GM19099 (cell line): ENCODE results near the gene ZNF407.

ENCODE experiments used
- POLR2A ChIP-seq: IDR thresholded peaks from 3 replicates; pipeline ENCODE4 v1.6.1; 2011; ENCODE audit warnings: low read depth; ENCODE audit not compliant: insufficient read length; ENCODE audit errors: extremely low read depth

ZNF407 gene

DNA sequence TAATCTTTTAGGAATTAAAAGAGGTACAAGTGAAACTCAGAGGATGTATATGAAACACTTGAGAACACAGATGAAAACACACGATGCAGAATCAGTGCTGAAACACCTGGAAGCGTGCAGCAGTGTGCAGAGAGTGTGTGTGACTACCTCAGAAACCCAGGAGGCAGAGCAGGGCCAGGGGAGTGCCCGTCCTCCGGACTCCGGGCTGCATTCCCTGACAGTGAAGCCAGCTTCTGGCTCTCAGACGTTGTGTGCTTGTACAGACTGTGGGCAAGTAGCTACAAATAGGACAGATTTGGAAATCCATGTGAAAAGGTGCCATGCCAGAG, 34.6 kb downstream of the ZNF407 start:
- TF ChIP-seq POLR2A = no peak

DNA sequence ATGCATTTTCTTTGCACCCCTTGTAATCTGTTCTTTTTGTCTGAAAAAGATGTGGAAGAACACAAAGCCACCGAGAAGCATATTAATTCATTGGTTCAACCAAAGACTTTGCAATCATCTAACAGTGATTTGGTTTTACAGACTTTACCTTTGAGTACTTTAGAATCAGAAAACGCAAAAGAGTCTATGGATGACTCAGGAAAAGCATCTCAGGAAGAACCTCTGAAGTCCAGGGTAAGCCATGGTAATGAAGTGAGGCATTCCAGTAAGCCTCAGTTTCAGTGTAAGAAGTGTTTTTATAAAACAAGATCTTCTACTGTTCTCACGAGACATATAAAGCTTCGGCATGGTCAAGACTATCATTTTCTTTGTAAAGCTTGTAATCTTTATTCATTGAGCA, 35.2 kb downstream of the ZNF407 start:
- TF ChIP-seq POLR2A = no peak

DNA sequence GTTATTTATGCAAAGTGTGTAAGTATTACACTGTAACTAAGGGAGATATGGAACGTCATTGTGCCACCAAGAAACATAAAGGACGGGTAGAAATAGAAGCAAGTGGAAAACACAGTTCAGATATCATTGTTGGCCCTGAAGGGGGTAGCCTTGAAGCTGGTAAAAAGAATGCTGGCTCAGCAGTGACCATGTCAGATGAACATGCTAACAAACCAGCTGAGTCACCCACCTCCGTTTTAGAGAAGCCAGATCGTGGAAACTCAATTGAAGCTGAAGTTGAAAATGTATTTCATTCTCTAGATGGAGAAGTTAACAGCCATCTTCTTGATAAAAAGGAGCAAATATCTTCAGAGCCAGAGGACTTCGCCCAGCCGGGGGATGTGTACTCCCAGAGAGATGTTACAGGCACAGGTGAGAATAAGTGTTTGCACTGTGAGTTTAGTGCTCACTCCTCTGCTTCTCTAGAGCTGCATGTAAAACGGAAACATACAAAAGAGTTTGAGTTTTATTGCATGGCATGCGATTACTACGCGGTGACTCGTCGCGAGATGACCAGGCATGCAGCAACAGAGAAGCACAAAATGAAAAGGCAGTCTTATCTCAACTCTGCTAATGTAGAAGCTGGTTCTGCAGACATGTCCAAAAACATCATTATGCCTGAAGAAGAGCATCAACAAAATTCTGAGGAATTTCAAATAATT, 36.1 kb downstream of the ZNF407 start:
- no peak for TF ChIP-seq POLR2A

DNA sequence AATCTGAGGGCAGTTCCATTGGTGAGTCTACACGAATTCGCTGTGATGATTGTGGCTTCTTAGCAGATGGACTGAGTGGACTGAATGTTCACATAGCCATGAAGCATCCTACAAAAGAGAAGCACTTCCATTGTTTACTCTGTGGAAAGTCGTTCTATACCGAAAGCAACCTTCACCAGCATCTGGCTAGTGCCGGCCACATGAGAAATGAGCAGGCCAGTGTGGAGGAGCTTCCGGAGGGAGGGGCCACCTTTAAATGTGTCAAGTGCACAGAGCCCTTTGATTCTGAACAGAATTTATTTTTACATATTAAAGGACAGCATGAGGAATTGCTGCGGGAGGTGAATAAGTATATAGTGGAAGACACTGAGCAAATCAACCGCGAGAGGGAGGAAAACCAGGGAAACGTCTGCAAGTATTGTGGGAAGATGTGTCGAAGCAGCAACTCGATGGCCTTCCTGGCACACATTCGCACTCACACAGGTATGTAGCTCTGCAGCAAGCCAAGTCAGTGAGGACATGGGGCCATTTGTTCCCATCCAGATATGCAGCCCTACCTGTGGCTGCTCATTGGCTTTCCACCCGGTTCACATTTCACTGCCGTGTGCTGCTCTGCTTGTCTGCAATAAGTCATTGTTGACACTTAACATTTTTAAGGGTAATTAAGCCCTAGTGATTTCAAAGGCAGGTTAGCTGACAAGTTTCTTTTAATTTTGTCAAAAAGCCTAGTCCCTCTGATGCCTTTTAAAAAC, 37.7 kb downstream of the ZNF407 start:
- TF ChIP-seq POLR2A = no peak

DNA sequence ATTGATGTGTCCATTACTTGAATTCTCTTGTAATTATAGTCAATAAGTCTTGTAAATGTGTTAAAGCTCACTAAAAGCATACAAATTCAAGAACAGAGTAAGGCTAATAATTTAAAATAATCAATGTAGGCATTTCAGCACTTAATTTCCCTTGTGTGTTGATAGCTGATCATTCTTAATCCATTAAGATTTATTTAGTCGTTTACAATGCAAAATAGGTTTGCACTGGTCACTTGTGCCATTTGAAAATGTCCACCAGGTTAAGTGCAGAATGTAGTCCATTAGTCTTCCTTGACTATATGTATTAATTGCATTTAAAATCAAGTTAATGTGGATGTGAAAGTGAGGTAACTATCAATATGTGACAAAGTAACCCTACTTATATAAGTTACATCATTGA, 39.4 kb downstream of the ZNF407 start:
- no peak for TF ChIP-seq POLR2A

DNA sequence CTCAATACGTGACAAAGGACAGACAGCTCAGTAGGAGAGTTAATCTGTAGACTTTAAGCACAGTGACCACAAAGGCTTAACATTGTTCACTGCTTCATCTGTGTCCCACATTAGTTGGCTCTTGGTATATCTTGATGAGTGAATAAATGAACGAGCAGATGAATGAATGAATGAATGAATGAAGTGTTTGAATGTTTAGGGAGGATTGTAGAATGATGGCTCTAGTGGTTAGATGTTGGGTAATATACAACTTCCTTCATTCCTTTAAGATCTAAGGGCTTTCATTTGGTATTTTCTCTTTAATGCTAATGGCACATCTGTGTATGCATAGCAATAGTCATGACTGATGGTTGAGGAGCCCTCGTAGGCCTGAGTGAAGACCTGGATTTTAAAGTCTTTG, 40.5 kb downstream of the ZNF407 start:
- TF ChIP-seq POLR2A = no peak

DNA sequence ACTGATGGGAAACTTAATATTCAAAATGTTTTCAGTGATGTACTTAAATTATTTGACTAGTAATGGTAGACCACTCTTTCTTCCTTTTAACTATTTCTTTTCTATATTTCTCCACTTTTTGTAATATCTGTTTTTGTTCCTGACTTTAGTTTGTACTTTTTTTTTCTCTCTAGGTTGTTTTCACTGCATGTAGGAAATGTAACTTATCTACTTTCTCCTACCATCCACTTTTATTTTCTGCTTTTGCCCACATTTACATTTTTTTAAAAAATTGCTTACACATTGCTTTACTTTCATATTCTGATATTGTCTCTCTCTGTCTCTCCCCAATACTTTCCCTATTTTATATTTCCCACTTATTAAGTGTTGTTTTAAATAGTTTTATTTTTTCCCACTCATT, 47.0 kb downstream of the ZNF407 start:
- no peak for TF ChIP-seq POLR2A

DNA sequence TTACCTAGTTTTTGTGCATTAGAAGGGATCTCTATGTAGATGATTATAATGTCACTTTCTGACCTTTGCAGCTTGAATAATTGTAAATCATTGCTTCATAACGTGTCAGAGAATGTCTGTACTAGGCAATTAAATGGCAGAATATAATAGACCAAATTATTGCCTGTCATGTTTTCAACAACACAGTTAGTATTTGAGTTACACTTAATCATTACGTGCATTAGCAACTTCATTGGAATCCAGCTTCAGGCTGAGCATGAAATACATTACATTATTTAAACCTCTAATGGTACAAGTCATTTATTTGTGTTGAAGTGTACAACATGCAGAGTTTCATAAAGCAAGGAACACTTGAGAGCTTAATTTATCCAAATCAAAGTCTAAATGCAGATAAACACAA, 48.0 kb downstream of the ZNF407 start:
- no peak for TF ChIP-seq POLR2A

DNA sequence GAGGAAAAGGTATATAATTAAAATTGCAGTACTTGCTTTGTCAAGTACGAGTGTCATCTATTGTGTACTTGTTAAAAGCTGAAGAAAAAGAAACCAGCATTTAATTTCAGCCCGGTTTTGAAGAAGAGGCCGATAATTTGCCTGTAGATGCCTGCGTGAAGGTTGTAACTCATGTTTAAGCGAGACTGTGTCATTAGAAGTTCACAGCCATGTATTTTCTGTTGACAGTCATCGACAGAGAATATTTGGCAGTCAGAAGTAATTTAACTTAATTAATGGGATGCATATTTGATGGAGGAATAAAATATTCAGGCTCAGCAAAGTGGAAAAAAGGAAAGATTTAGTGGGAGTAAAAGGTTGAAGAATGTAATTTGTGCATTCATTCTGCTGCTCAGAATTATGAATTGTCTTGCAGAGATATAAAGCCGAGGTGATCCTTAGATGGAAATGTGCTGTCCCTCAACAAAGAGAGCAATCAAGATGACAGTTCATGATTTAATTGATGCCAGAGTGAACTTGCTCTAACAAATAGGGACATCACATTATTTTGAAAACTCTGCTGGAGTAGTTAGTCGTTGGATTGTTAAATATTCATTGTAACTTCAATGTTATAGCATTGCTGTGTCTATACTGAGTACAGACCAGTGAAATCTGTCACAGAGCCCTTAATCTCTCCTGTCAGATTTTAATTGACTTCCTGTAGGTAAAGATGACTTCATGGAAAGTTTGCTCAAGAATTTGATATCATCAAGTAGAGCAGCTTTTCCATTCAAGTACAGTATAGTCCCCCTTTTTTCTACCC, 53.9 kb downstream of the ZNF407 start:
- no peak for TF ChIP-seq POLR2A

DNA sequence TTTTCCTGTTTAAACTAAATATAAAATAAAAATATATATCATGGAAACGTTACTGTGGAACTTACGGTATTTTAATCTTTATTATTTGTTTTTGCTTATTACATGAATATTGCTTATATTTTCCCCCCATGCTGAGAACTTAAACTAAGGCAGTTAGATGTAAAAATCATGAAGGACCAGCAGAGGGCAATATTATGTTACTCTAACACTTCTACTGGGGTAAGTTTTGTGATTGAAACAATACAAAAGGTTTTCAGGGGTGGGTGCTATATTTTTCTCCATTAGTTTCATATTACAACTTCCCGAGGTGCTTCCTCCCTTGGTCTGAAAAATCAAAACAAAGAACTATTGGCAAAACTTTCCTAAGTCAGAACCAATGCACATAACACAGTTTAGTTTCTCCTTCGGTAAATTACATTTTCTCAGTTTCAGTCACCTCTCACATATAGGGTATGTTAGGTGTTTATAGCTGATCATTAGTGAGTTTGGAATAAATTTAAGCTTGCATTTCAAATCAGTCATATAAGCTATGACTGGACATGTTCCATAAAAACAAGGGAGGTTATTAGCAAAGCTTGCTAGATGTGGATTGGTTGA, 54.8 kb downstream of the ZNF407 start:
- TF ChIP-seq POLR2A = no peak

DNA sequence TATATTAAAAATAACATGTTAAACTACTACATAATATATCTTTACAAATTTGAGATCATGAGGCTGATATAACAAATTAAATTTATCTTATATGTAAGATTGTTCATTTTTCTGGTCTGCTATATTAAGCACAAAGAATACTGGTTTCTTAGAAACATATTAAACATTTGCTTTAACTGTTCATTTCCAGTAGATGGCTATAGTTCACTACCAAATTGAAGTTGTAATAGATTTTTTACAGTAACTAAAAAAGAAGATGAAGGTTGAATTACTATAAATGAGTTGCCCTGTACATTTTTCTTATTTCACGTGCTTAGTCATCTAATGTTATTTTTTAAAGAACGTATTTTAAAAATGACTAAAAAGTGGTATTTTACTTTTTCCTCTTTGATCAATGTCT, 57.0 kb downstream of the ZNF407 start:
- no peak for TF ChIP-seq POLR2A

DNA sequence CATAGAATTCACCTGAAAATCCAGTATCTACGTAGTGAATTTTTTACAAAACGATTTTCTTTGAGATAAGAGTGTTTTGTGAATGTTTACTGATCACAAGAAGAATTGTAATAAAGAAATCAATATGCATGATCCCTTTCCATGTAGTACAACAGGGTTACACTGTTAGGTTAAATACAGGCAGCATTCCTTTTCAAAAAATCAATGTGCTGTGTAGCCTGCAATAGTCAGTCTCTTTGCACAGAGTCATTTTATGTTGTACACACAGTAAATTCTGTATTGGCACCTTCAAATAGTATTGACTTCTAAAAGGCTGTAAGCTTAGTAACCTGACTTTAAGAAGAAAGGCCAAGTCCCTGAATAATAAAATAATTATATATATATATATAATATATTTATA, 63.3 kb downstream of the ZNF407 start:
- TF ChIP-seq POLR2A = no peak

DNA sequence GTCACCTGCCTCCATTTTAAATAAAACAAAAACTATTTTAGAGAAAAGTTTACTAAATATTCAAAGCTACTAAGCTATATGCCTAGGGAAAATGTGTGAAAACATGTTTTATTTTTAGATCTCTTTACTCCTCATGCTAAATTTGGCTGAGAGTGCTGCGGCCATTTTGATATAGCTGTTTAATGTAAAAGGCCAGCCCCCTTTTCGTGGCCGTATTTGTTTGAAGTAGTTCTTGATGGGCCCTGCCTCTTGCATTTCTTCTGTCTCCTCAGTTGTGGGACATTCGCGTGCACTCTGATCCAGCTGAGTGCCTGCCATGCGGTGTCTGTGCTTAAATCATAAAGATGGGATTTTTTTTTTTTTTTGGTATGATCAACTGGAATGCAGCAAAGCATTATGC, 64.0 kb downstream of the ZNF407 start:
- no peak for TF ChIP-seq POLR2A

DNA sequence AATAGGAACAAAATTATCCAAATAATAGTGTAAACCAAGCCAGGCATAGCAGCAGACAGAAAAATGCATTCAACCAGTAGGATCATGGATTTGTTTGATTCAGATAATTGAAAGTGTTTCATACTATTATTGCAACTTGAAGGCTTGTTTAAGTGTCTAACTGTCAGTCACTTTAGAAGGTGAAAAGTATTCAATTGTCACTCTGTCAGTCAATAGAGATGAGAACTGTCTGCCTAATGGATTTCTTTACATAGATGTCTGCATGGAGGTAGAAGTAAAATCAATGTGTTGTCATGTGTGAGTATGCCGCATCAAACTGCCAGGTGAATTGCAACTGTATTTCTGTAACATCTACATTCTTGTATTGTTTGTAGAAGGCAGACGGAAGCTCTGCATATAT, 65.0 kb downstream of the ZNF407 start:
- no peak for TF ChIP-seq POLR2A

DNA sequence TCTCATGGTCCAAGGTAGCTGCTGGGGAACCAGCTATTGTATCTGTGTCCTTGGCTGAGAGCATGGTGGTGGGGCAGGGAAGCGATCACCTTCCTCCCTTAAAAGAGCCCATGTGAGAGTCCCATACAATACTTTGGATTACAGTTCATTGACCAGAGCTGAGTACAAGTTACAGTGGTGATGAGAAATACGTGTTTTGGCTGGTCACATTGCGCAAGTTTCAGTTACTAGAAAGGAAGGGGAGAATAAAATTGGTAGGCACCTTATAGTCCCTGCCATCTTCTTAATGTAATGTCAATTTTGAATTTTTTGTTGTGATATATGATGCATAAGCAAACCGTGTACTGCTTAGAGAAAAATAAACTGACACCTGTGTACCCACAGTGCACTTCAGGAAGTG, 67.7 kb downstream of the ZNF407 start:
- TF ChIP-seq POLR2A = no peak
